ENCODE measurements around the gene RIBC2.
"Not testable (repeated sequence)": the region's sequence is repeated elsewhere in the genome, so short reads cannot be mapped to it uniquely, and the experiment has no call there.

RIBC2 gene

GRCh38 chr22:45450921-45451651, 37.6 kb downstream of the RIBC2 start:
- no peak for DNase-seq

DNA sequence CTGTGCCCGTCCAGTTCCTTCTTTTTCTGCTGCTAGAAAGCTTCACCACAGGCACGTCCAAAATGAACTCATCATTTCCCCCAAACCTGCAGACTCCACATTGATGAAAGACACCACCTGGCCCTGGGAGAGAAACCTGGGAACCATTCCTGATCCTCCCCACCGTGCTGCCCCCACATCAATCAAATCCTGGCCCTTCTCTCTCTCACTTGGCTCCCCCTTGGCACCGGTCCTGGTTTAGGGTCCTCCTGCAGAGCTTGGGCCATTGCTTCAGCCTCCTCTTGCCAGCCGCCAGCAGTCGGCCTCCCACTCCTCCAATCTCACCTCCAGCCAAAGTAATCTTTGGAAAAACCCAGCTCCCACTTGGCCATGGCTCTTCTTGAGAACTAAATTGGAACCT, 38.5 kb downstream of the RIBC2 start:
- no peak for DNase-seq

DNA sequence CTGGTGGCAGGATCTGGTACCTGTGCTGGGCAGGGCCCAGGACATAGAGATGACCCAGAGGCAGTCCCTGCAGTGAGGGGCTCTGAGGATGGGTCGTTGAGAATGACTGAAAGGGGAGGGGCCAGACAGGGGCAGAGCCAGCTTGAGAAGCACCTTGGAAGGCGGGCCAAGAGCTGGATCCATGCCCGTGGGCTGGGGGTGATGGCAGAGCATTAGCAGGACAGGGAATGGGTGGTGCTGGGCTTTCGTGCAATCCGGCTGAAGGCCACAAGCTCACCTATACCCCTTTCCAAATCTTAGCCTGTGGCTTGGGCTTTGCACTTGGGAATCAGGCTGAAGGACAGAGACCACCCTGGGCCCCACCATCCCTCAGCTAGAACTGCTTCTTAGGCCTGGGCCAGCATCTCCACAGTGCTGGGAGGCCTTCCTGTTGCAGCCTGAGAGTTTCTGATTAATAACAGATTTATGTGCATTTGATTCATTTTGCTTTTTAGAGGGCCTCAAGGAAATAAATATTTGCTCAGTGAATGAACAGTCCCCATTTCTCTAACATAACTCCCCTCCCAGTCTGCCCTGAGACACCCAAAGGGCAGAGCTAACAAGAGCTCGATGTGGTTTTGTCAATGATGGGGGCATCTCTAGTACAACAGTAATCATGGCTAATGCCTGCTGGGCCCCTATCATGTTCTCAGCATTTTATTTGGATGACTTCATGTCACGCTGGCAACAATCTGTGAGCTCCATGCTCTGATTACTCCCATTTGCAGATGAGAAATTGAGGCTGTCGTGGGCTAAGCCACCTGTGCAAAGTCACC, 39.3 kb downstream of the RIBC2 start:
- DNase-seq = no peak

DNA sequence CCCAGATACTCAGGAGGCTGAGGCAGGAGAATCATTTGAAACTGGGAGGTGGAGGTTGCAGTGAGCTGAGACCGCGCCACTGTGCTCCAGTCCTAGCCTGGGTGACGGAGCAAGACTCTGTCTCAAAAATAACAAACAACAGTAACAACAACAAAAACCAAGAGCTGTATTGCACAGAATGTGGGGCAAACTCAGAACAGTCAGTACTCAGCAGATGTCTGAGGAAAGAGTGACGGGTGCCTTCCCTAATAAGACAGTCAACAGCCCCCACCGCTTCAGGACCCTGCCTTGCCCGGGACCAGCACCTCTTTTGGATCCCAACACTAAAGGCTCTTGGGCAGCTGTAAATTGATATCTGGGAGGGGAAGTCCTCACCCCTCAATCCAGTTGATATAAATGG, 40.3 kb downstream of the RIBC2 start:
- no peak for DNase-seq

- no peak for DNase-seq
These were observed 40.8 kb downstream of the RIBC2 start for GRCh38 chr22:45454275-45454674.

- no peak for DNase-seq
These were observed 41.7 kb downstream of the RIBC2 start for GRCh38 chr22:45455212-45455611.

- no peak for DNase-seq
These were observed 42.1 kb downstream of the RIBC2 start for GRCh38 chr22:45455621-45456020.

DNA sequence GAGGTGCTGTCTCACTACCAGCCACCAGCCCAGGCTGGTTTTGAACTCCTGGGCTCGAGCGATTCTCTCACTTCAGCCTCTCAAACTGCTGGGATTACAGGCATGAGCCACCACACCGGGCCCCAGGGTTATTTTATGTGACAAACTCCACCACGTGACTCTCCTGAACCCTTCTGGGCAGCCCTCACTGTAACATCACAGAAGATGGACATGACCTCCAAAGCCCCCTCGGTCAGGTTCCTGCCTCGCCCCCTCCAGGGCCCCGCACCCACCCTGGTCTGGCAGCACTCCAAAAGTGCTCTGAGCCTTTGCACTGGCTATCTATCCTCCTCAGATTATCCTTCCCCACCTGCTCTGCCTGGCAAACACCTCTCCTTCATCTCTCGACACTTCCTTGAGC, 43.3 kb downstream of the RIBC2 start:
- DNase-seq = no peak

- DNase-seq = no peak
These were observed 45.0 kb downstream of the RIBC2 start for GRCh38 chr22:45458532-45458931.

GRCh38 chr22:45459235-45459634, 45.7 kb downstream of the RIBC2 start:
- DNase-seq = no peak

GRCh38 chr22:45460288-45461109, 47.0 kb downstream of the RIBC2 start:
- DNase-seq = no peak

DNA sequence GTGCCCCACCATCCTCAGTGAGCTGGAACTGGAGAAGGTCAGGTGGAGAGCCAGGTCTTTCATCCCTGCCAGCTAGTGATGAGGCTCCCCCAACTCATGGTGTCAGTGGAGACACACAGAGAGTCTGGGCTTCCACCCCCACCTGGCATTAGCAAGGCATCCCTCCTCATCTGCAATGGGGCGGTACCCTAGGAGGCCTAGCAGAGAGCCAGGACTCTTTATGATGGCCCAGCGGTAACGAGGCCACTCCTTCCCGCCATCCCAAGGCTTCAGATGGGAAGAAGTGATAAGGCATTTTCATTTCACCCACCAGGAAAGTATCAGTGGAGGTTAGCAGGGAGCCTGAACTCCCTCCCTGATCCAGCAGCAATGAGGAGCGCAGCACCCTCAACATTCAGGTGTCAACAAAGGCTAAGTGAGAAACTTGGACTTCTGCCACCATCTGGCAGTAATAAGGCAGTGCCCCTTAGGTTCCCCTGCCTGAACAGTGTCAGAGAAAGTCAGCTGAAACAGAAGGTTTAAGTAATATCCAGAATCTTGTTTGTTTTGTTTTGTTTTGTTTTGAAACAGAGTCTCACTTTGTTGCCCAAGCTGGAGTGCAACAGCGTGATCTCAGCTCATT, 48.7 kb downstream of the RIBC2 start:
- no peak for DNase-seq

- not testable (repeated sequence) for DNase-seq
These were observed 50.2 kb downstream of the RIBC2 start for GRCh38 chr22:45463691-45464090.

DNA sequence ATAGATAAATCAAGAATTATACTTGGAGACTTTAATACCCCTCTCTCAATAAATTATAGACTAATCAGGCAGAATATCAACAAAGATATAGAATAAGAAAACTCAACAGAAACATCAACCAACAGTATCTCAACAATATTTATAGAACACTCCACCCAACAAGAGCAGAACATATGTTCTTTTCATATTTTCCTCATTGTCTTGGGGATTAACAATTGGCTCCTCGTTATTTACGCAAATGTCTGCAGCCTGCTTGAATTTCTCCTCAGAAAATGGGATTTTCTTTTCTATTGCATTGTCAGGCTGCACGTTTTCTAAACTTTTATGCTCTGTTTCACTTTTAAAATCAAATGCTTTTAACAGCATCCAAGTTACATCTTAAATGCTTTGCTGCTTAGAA, 52.1 kb downstream of the RIBC2 start:
- no peak for DNase-seq

- no peak for DNase-seq
These were observed 55.4 kb downstream of the RIBC2 start for GRCh38 chr22:45468872-45469271.

DNA sequence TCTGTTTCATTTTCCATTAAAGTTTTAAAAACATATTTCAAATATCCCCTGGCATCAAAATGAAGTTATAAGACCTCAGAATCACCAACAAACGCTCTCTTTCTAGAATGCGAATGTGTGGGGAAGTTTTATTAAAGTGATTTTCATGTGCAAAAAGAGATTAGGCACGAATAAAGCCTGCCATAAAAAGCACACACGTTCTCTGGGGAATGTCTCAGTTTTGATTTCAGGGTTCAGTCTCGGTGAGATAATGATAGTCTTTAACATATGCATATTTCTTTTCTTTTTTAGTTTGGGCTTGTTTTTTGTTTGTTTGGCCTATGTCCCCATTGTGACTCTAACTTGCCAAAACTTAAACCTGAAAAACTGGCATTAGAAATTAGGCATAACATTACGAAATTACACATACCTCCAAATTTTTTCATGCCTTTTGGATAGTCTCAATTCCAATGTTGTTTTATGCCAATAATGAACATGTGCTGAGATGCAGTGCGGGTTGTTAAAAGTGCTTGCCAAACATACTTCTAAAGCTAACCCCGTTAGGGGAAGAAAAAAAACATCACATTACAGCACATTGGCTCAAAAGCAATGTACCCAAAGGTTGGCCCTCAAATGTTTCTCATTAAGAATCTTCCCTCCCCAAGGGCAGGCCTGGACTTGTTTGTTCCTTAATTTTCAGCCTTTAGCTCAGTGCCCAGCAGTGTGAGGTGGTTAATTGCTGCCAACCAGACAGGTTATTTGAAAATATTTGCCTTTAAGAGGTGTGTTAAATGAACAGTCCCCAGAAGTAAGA, 56.0 kb downstream of the RIBC2 start:
- no peak for DNase-seq

GRCh38 chr22:45470871-45471270, 57.4 kb downstream of the RIBC2 start:
- no peak for DNase-seq

DNA sequence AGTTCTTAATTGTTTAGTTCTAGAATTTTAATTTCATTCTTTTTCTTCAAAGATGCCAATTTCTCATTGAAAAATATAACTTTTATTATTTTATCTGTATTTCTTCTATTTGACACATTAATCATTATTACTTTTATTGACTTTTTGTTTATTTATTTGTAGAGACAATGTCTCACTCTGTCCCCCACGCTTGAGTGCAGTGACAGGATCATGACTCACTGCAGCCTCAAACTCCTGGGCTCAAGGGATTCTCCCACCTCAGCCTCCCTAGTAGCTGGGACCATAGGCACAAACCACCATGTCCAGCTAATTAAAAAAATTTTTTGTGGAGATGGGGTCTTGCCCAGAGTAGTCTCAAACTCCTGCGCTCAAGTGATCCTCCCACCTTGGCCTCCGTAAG, 58.9 kb downstream of the RIBC2 start:
- no peak for DNase-seq

DNA sequence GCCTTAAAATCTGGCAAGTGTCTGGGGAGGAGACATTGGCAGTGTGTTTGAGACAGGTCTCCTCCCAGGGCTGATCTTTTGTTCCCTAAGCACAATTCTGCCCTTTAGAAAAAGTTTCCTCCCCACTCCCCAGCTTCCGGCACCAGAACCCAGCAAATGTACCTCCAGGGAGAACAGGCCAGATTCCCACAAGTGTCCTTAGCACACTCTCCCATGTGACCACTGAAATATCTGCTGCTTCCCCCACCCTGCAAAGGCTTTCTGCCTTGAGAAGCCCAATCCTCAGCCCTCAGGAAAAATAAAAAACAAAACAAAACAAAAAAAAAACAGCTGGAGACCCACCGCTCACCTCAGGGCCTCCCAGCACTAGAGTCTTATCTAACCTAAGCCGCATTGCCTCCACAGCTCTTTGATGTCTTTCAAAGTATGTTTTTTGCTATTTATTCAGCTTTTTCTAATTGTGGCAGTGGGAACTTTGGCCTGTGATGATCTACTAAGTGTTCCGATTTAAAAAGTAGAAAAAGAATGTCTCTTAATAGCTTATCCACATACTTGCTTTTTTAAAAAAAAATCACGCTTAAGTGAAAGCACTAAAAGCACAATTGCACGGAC, 60.2 kb downstream of the RIBC2 start:
- no peak for DNase-seq

DNA sequence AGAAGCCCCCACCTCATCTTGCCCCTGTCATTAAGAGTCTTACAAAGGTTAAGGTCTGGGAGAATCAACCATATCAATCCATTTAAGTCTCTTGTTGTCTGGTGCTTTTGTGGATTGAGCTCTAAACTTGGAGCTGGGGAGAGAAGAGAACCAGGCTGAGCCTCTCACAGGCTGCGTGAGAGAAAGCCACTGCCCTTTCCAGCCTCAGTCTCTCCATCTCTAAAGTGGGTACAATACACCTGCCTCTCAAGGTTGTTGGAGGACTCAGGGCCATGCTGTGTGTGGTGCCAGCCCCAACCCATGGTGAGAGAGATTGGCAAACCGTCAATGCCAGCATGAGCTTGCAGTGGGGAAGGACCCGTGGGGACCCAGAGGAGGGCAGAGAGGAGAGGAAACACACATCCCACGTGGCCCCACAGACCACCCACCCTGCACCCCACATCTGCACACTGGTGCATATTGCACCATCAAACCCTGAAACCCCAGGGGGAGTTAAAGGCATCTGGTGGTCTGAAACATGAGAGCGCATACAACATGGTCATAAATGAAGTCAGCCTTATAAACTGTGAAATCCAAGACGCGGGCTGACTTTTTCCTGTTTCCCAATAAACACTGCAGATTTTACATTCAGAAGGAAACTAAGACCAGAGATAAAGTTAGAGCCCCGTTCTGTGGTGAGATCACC, 61.7 kb downstream of the RIBC2 start:
- DNase-seq = no peak

DNA sequence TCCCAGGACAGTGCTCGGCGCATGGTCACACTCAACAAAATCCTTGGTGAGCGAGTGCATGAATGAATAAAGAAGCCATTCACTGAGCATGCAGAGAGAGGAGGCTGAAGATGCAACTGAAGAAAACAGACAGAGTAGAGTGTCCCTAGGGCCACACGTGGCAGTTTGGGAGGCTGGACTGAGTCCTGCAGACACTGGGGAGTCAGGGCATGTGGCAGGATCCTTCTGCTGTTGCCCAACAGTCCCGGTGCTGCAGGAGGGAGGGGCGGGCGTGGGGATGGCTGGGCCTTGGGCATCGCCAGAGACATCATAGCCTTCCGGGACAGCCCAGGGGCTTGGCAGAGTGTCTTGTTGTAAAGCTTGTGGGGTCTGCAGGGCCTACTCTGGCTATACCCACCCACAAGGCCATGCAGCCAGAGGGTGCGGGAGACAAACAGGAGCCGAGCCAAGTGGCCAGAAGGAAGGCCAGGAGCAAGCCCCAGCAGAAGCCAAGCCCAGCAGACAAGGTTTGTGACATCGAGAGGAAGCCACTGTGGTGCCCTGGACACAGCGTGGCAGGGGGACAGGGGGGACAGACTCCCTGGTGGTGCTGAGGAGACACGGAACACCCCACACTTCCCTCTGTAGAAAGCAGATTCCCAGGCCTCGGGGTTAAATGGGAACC, 62.5 kb downstream of the RIBC2 start:
- DNase-seq = no peak
